Measurements from ENCODE around the gene SH2D3C. TPM values are rescaled to one million over a fixed set of nuclear protein-coding genes. Genes with fewer than 3 reads are reported as not detected.

Gene SH2D3C
- polyA plus RNA-seq, 2 of the 4 experiments (the other 2 are of a cell fraction): 0.06 TPM

DNA sequence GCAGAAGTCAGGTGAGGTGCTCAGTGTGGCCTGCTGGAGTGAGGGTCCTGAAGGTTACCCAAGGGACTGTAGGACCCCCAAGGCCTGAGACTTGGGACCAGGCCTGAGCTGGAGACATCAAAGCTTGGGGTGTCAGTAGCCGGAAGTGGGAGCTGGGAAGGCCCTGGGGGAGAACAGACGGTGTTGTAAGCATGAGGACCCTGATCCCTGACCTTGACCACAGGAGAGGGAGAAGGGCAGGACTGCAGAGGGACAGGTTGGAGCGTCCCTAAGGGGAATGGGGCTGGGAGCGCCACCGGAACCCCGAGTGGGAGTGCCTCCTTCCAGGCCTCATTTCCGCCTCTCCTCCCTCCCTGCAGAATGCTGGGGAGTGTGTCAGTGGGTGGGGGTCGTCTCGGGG lies 62.1 kb downstream of the SH2D3C start:
- H3K27ac ChIP-seq: peak overlapping the region; percentile 73 to 79; a peak in 4 of 6 replicates
- WGBS (ENCODE audit: missing lambda C conversion rate): 64% methylated on average over 9 of the region's 9 CpGs
- ChIA-PET CTCF (interaction anchor here (1.0 to 7.4 kb wide), 6 partner anchors 10 to 153 kb away, joined by 3 to 63 read pairs (median 4); partner anchors contain the start of genes CFAP157 and TOR2A), POLR2A (interaction anchor here (1.0 to 2.0 kb wide), 3 partner anchors 13 to 105 kb away, joined by 4 to 6 read pairs (median 6); partner anchors contain the start of genes STXBP1 and TOR2A)
- DNase-seq (ENCODE audit: low read depth in 1 of 2, low spot score in 1 of 2) (no peak), ATAC-seq (no peak), FAIRE-seq (no peak)
- peak overlapping the region; percentile 68 for H3K4me3 ChIP-seq
- no peak for TF ChIP-seq ZSCAN20 (CRISPR knock-in tag; IDR thresholded peaks at IDR 0.05)
- TF ChIP-seq, protein P1, sequence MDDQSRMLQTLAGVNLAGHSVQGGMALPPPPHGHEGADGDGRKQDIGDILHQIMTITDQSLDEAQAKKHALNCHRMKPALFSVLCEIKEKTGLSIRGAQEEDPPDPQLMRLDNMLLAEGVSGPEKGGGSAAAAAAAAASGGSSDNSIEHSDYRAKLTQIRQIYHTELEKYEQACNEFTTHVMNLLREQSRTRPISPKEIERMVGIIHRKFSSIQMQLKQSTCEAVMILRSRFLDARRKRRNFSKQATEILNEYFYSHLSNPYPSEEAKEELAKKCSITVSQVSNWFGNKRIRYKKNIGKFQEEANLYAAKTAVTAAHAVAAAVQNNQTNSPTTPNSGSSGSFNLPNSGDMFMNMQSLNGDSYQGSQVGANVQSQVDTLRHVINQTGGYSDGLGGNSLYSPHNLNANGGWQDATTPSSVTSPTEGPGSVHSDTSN (IDR thresholded peaks at IDR 0.05): no peak
- no peak for TF ChIP-seq EHMT2 (IDR thresholded peaks at IDR 0.05; ENCODE audit: low read depth)
- no peak for TF ChIP-seq HES2 (IDR thresholded peaks at IDR 0.05)
- TF ChIP-seq FOXS1 (CRISPR knock-in tag; IDR thresholded peaks at IDR 0.05): no peak
- no peak for TF ChIP-seq ESRRA (IDR thresholded peaks at IDR 0.05; ENCODE audit: borderline replicate concordance, low read length)
- TF ChIP-seq POLR2AphosphoS2 (conservative IDR thresholded peaks at IDR 0.05; ENCODE audit: low read length): no peak
- no peak for TF ChIP-seq EHF (CRISPR knock-in tag; IDR thresholded peaks at IDR 0.05)
- TF ChIP-seq JUNB (IDR thresholded peaks at IDR 0.05): no peak
- TF ChIP-seq RCOR1 (IDR thresholded peaks at IDR 0.05; ENCODE audit: low read depth, low read length): no peak
- no peak for TF ChIP-seq TFCP2L1 (CRISPR knock-in tag; IDR thresholded peaks at IDR 0.05)
- TF ChIP-seq HEYL (CRISPR knock-in tag; IDR thresholded peaks at IDR 0.05): no peak
- TF ChIP-seq RARB (CRISPR knock-in tag; IDR thresholded peaks at IDR 0.05): no peak
- H3K4me1 ChIP-seq: peaks cover 25% of the 10 kb centered on the region
- peak overlapping the region; percentile 94 for H3K4me2 ChIP-seq
- no peaks in the 10 kb centered on the region for H3K9me3 ChIP-seq

DNA sequence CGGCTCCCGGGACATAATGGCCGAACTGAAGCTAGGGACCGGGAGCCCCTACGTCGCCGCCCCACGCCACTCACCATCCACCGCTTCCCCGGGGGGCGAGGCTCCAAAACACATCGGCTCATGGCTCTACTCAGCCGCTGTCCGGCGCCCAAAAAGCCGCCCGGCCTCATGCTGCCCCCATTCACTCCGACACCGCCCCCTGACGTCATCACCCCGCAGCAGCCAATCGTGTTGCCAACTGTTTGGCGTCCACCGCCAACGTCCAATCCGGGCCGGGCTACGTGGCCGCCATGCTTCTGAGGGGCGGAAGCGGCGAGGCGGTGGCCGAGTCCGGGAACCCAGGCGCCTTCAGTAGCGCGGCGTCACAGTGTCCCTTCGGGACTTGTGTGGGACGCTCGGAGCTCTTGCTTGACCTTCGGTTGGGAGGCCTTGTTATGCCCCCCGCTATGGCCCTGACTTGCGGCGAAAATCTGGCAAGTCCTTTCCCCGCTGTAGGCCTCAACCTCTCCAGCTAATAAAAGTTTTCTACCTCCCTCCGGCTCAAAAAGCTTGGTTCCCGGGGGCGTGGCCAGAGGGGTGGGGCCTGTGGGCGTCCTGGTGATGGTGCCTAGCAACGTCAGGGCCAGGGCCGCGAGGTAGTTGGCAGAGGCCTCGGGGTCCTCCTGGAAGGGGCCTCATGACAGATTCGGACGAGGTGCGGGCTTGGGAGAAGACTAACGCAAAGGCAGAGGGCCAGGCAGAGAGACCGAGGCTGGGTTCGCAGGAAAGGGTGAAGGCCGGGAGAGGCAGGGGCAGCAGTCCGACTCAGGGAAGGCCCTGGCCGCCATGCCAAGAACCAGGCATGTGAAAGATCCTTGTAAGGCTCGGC lies 62.8 kb downstream of the SH2D3C start, which contains the start of the genes PTRH1 and TTC16:
Gene PTRH1 (minus strand): TSS at position 194 of the 868 bp plus-strand sequence. CDS start 24 bp downstream, at position 170.
Gene TTC16 (plus strand): TSS at position 610 of the 868 bp plus-strand sequence. CDS start 67 bp downstream, at position 677.
- peak; percentile 92 to 95 for ATAC-seq
- H3K4me3 ChIP-seq: peak within 1 kb of the TSS; percentile 68
- DNase-seq (ENCODE audit: low read depth in 1 of 2, low spot score in 1 of 2): peak; percentile 96 to 97
- H3K4me1 ChIP-seq: peaks cover 18% of the 10 kb centered on the region
- H3K4me2 ChIP-seq: peak within 1 kb of the TSS; percentile 94
- WGBS (ENCODE audit: missing lambda C conversion rate): 7% methylated on average over 43 of the region's 65 CpGs
- ChIA-PET CTCF (interaction anchor here (0.7 to 7.4 kb wide), 7 partner anchors 10 to 206 kb away, joined by 3 to 63 read pairs (median 4); partner anchors contain the start of genes CFAP157 and TOR2A), POLR2A (interaction anchor here (0.8 to 2.0 kb wide), 4 partner anchors 12 to 104 kb away, joined by 3 to 6 read pairs (median 5); partner anchors contain the start of genes STXBP1 and TOR2A)
- peak within 1 kb of the TSS; percentile 73 to 79 for H3K27ac ChIP-seq
- H3K9me3 ChIP-seq: no peaks in the 10 kb centered on the region
- no peak for FAIRE-seq
- TF ChIP-seq CBX8 (IDR thresholded peaks at IDR 0.05) (no peak), JUN (IDR thresholded peaks at IDR 0.05) (no peak; a peak in 2 of 5 replicates), KDM1A (IDR thresholded peaks at IDR 0.05; ENCODE audit: low read depth) (no peak), TFCP2L1 (CRISPR knock-in tag; IDR thresholded peaks at IDR 0.05) (no peak), ESRRA (IDR thresholded peaks at IDR 0.05; ENCODE audit: borderline replicate concordance, low read length) (no peak), NPAS2 (CRISPR knock-in tag; IDR thresholded peaks at IDR 0.05; ENCODE audit: borderline replicate concordance) (no peak), RCOR1 (IDR thresholded peaks at IDR 0.05; ENCODE audit: low read depth, low read length) (no peak), POLR2A (IDR thresholded peaks at IDR 0.05; ENCODE audit: low read length) (no peak; the same call in 1 of the 2 replicates), POLR2AphosphoS2 (conservative IDR thresholded peaks at IDR 0.05; ENCODE audit: low read length) (no peak), EHF (CRISPR knock-in tag; IDR thresholded peaks at IDR 0.05) (no peak), HES2 (IDR thresholded peaks at IDR 0.05) (no peak), JUNB (IDR thresholded peaks at IDR 0.05) (no peak), ELK1 (IDR thresholded peaks at IDR 0.05; ENCODE audit: low read depth, low read length) (no peak), HOXA7 (CRISPR knock-in tag; IDR thresholded peaks at IDR 0.05) (no peak), HOXB5 (CRISPR knock-in tag; IDR thresholded peaks at IDR 0.05) (no peak), ZFP36 (IDR thresholded peaks at IDR 0.05; ENCODE audit: borderline replicate concordance, partially characterized antibody) (no peak), GATA3 (IDR thresholded peaks at IDR 0.05; ENCODE audit: borderline replicate concordance) (no peak), MAZ (IDR thresholded peaks at IDR 0.05; ENCODE audit: borderline replicate concordance, low read depth, low read length) (no peak), NR3C1 (IDR thresholded peaks at IDR 0.05) (no peak), MAFK (IDR thresholded peaks at IDR 0.05; ENCODE audit: partially characterized antibody) (no peak), CEBPB (IDR thresholded peaks at IDR 0.05) (no peak), FOSL2 (IDR thresholded peaks at IDR 0.05) (no peak), FOSL2 (CRISPR knock-in tag; IDR thresholded peaks at IDR 0.05) (peak; percentile 46; the same call in 1 of the 2 replicates), PHF8 (IDR thresholded peaks at IDR 0.05; ENCODE audit: borderline replicate concordance, low read depth) (peak; percentile 53; the same call in 1 of the 2 replicates), HEYL (CRISPR knock-in tag; IDR thresholded peaks at IDR 0.05) (no peak)
- TF ChIP-seq, protein P2, sequence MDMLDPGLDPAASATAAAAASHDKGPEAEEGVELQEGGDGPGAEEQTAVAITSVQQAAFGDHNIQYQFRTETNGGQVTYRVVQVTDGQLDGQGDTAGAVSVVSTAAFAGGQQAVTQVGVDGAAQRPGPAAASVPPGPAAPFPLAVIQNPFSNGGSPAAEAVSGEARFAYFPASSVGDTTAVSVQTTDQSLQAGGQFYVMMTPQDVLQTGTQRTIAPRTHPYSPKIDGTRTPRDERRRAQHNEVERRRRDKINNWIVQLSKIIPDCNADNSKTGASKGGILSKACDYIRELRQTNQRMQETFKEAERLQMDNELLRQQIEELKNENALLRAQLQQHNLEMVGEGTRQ (IDR thresholded peaks at IDR 0.05): no peak
- TF ChIP-seq, protein P3, sequence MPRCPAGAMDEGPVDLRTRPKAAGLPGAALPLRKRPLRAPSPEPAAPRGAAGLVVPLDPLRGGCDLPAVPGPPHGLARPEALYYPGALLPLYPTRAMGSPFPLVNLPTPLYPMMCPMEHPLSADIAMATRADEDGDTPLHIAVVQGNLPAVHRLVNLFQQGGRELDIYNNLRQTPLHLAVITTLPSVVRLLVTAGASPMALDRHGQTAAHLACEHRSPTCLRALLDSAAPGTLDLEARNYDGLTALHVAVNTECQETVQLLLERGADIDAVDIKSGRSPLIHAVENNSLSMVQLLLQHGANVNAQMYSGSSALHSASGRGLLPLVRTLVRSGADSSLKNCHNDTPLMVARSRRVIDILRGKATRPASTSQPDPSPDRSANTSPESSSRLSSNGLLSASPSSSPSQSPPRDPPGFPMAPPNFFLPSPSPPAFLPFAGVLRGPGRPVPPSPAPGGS (IDR thresholded peaks at IDR 0.05): peak; percentile 30; the same call in 1 of the 3 replicates

Measured in A549 (cell line).